ENCODE measurements around the gene YY1AP1.
"Not testable (repeated sequence)": the region's sequence is repeated elsewhere in the genome, so short reads cannot be mapped to it uniquely, and the experiment has no call there.

Gene YY1AP1

DNA sequence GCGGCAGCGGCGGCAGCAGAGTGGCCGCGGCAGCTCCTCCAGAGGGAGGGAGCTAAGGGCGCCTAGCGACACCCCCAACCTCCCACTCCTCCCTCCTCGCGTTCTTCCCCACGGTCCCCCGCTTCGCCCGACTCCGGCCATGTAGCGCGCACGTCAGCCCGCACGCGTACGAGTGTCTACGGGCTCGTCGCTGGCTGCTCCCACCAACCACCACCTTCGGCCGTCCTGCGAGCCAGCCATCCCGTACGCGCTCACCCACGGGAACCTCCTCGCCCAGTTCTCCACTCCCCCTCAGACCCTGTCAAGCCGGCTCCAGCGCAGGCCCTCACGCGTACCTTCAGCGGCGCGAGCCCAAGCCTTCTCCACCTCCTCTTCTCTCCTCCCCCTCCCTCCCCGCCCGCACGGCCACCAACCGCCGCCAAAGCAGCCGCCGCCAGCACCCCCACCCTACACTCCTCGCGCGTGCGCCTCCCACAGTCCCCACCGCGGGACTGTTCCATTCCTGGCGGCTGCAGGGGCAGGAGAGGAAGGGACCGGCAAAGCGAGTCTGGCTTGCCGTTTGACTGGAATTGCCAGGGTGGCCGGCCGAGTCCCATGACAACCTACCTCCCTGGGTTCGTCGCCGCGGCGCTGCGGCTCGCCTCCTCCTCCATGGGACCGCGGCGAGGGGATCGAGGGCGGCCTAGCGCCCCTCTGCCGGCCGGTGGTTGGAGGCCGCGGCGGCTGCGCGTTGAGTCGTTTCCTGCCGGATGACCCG is at the start of gene YY1AP1:
Gene YY1AP1 (minus strand): TSS at position 451 of the 757 bp plus-strand sequence. CDS start 8,338 bp downstream, outside the sequence.
- H3K27me3 ChIP-seq, result no peaks in the 10 kb centered on the region
- peak within 1 kb of the TSS; percentile 83 to 96 for H3K4me3 ChIP-seq
- H3K36me3 ChIP-seq, result peaks cover 0 to 13% (median 0%) of the 10 kb centered on the region in 3 donors
- H3K27ac ChIP-seq, result peak within 1 kb of the TSS; percentile 94 to 98
- peak; percentile 8 to 43 for TF ChIP-seq CTCF (IDR thresholded peaks at IDR 0.05)
- DNase-seq, result peak; percentile 88 to 96
- H3K9me3 ChIP-seq, result no peaks in the 10 kb centered on the region
- intact Hi-C loops (cut with DNase I; ENCODE audit: low total_unique reads), result no loop called here
- H3K4me1 ChIP-seq, result peaks cover 0 to 47% (median 34%) of the 10 kb centered on the region in 4 donors

- Histone ChIP-seq H3K27ac (no peak overlapping the region), H3K27me3 (no peaks in the 10 kb centered on the region), H3K9me3 (no peaks in the 10 kb centered on the region), H3K36me3 (peaks cover 14 to 55% (median 15%) of the 10 kb centered on the region in 3 donors), H3K4me3 (no peak overlapping the region), H3K4me1 (peaks cover 0 to 6% (median 0%) of the 10 kb centered on the region in 4 donors)
- intact Hi-C loops (cut with DNase I; ENCODE audit: low total_unique reads), result no loop called here
- peak; percentile 56 to 58 for TF ChIP-seq CTCF (IDR thresholded peaks at IDR 0.05)
- peak in 1 of 2 donors; percentile 33 for DNase-seq
Observed at GRCh38 chr1:155729031-155729898, 40.7 kb upstream of the YY1AP1 start.

GRCh38 chr1:155725142-155725541 is 36.6 kb upstream of the YY1AP1 start:
- intact Hi-C loops (cut with DNase I; ENCODE audit: low total_unique reads), result no loop called here
- no peaks in the 10 kb centered on the region for H3K9me3 ChIP-seq
- DNase-seq, result no peak
- no peaks in the 10 kb centered on the region for H3K27me3 ChIP-seq
- H3K36me3 ChIP-seq, result peaks cover 4 to 46% (median 8%) of the 10 kb centered on the region in 3 donors
- no peak for TF ChIP-seq CTCF (IDR thresholded peaks at IDR 0.05)
- H3K27ac ChIP-seq, result no peak overlapping the region
- H3K4me3 ChIP-seq, result no peak overlapping the region
- H3K4me1 ChIP-seq, result peaks cover 0 to under 1% (median 0%) of the 10 kb centered on the region in 4 donors

GRCh38 chr1:155719703-155720102 is 31.1 kb upstream of the YY1AP1 start:
- intact Hi-C loops (cut with DNase I; ENCODE audit: low total_unique reads), result loop anchor here (10.0 kb wide), 1 partner anchor 65 kb away; no protein-coding TSS in a partner anchor
- TF ChIP-seq CTCF (IDR thresholded peaks at IDR 0.05), result no peak
- DNase-seq, result no peak
- Histone ChIP-seq H3K4me1 (no peaks in the 10 kb centered on the region), H3K9me3 (no peaks in the 10 kb centered on the region), H3K4me3 (no peak overlapping the region), H3K36me3 (peaks cover 0 to 40% (median 22%) of the 10 kb centered on the region in 3 donors), H3K27ac (no peak overlapping the region), H3K27me3 (no peaks in the 10 kb centered on the region)

DNA sequence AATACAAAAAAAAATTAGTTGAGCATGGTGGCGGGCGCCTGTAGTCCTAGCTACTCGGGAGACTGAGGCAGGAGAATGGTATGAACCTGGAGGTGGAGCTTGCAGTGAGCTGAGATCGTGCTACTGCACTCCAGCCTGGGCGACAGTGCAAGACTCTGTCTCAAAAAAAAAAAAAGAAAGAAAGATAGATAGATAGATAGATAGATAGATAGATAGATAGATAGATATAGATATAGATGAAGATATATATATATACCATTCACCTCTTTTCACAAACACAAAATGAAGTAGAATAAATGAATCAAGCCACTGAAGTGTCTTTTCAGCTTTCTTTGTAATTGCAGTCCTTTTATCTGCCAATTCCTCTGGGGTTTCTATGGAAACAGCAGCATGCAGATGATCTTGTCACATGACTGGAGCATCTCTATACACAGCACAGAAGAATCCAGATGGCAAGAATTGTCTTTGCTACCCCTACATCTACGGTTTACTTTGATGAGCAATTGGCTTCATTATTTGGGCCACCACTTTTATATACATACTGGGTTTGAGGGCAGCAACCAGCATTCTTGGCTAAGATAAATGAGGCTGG is 30.0 kb upstream of the YY1AP1 start:
- peaks cover 0 to 42% (median 22%) of the 10 kb centered on the region in 3 donors for H3K36me3 ChIP-seq
- DNase-seq, result not testable (repeated sequence)

More for the DNA sequence above, 30.0 kb upstream of the YY1AP1 start:
- intact Hi-C loops (cut with DNase I; ENCODE audit: low total_unique reads), result loop anchor here (10.0 kb wide), 1 partner anchor 66 kb away; no protein-coding TSS in a partner anchor
- H3K4me3 ChIP-seq, H3K27ac ChIP-seq, H3K4me1 ChIP-seq, H3K9me3 ChIP-seq, H3K27me3 ChIP-seq: not testable (repeated sequence)

Measured in tibial artery (tissue), 4 donors.